WTC11 (cell line): ENCODE measurements around the gene ESR2. TPM values are rescaled to one million over a fixed set of nuclear protein-coding genes. Genes with fewer than 3 reads are reported as not detected.

Source experiments
- ATAC-seq: fragments of 200-7000 bp; cut with Tn5 transposase; 2 replicates; pipeline ENCODE4 v1.10.0; 2021; ENCODE audit warnings: mild to moderate bottlenecking, moderate library complexity
- CTCF ChIA-PET: fragments of 300-600 bp; sonication (Branson Sonifier 250); formaldehyde crosslinking; loops from one replicate; lab custom pipeline; 2021; ENCODE audit warnings: antibody characterized with exemption; lab: Charles Lee
- POLR2A ChIA-PET: fragments of 350-600 bp; sonication (Branson Sonifier 250); formaldehyde crosslinking; loops from one replicate; lab custom pipeline; 2021; ENCODE audit warnings: antibody characterized with exemption; lab: Charles Lee
- DNase-seq: peaks from one replicate; pipeline ENCODE4 v3.0.0; 2021; ENCODE audit warnings: low spot score
- H3K27ac Mint-ChIP-seq: 2 replicates; pipeline ENCODE4 v1.8.0; 2021; ENCODE audit warnings: mixed read lengths
- H3K27me3 Mint-ChIP-seq: 2 replicates; pipeline ENCODE4 v1.8.0; 2021; ENCODE audit warnings: low read depth, mild to moderate bottlenecking, moderate library complexity, mixed read lengths
- H3K36me3 Mint-ChIP-seq: 2 replicates; pipeline ENCODE4 v1.8.0; 2021; ENCODE audit warnings: mixed read lengths
- H3K4me1 Mint-ChIP-seq: 2 replicates; pipeline ENCODE4 v1.8.0; 2022; ENCODE audit warnings: mixed read lengths
- H3K4me3 Mint-ChIP-seq: 2 replicates; pipeline ENCODE4 v1.8.0; 2021; ENCODE audit warnings: mild to moderate bottlenecking, moderate library complexity, mixed read lengths
- H3K9me3 Mint-ChIP-seq: 2 replicates; pipeline ENCODE4 v1.8.0; 2021; ENCODE audit warnings: mixed read lengths
- AFF4 ChIP-seq: sonication (generic); formaldehyde crosslinking; IDR thresholded peaks from 2 replicates; pipeline ENCODE4 v1.8.1; 2023; ENCODE audit warnings: mild to moderate bottlenecking, missing genetic modification reagents, borderline replicate concordance
- AR ChIP-seq: fragments of 250-450 bp; sonication (Bioruptor Pico); IDR thresholded peaks from 2 replicates; pipeline ENCODE4 v1.9.0; 2021; ENCODE audit warnings: mild to moderate bottlenecking
- ATF2 ChIP-seq: sonication (generic); formaldehyde crosslinking; IDR thresholded peaks from 2 replicates; pipeline ENCODE4 v1.8.1; 2022; ENCODE audit warnings: low read depth, missing genetic modification reagents, borderline replicate concordance
- ATF6 ChIP-seq: sonication (generic); formaldehyde crosslinking; IDR thresholded peaks from 2 replicates; pipeline ENCODE4 v1.8.1; 2023; ENCODE audit warnings: mild to moderate bottlenecking, missing genetic modification reagents
- FOXJ3 ChIP-seq: sonication (generic); formaldehyde crosslinking; IDR thresholded peaks from 2 replicates; pipeline ENCODE4 v1.9.0; 2021; ENCODE audit warnings: missing genetic modification reagents, mild to moderate bottlenecking, borderline replicate concordance
- FOXP4 ChIP-seq: sonication (generic); formaldehyde crosslinking; IDR thresholded peaks from 2 replicates; pipeline ENCODE4 v1.8.0; 2022; ENCODE audit warnings: mild to moderate bottlenecking, missing genetic modification reagents
- GRHL2 ChIP-seq: fragments of 250-450 bp; sonication (Bioruptor Pico); IDR thresholded peaks from 2 replicates; pipeline ENCODE4 v1.8.0; 2022; ENCODE audit warnings: mild to moderate bottlenecking, moderate library complexity; ENCODE audit not compliant: insufficient replicate concordance, severe bottlenecking
- GTF2I ChIP-seq: fragments of 250-450 bp; sonication (Bioruptor Pico); conservative IDR thresholded peaks from 2 replicates; pipeline ENCODE4 v1.4.0; 2021; ENCODE audit warnings: mild to moderate bottlenecking
- JAZF1 ChIP-seq: fragments of 250-450 bp; sonication (Bioruptor Pico); IDR thresholded peaks from 2 replicates; pipeline ENCODE4 v1.9.0; 2021; ENCODE audit warnings: moderate library complexity, mild to moderate bottlenecking, inconsistent platforms
- JUN ChIP-seq: sonication (generic); formaldehyde crosslinking; IDR thresholded peaks from 2 replicates; pipeline ENCODE4 v1.8.0; 2023; ENCODE audit warnings: mild to moderate bottlenecking, missing genetic modification reagents
- NFE2L1 ChIP-seq: sonication (generic); formaldehyde crosslinking; IDR thresholded peaks from 2 replicates; pipeline ENCODE4 v1.8.1; 2023; ENCODE audit warnings: missing genetic modification reagents
- PREB ChIP-seq: sonication (generic); formaldehyde crosslinking; IDR thresholded peaks from 2 replicates; pipeline ENCODE4 v1.8.1; 2022; ENCODE audit warnings: mild to moderate bottlenecking, missing genetic modification reagents, moderate library complexity, borderline replicate concordance
- SMAD3 ChIP-seq: sonication (generic); formaldehyde crosslinking; IDR thresholded peaks from 2 replicates; pipeline ENCODE4 v1.8.0; 2022; ENCODE audit warnings: missing genetic modification reagents, mild to moderate bottlenecking, borderline replicate concordance
- SOX15 ChIP-seq: fragments of 250-450 bp; sonication (Bioruptor Pico); IDR thresholded peaks from 2 replicates; pipeline ENCODE4 v1.9.0; 2021; ENCODE audit warnings: mild to moderate bottlenecking
- TEAD4 ChIP-seq: sonication (generic); formaldehyde crosslinking; IDR thresholded peaks from 2 replicates; pipeline ENCODE4 v1.8.0; 2022; ENCODE audit warnings: mild to moderate bottlenecking, missing genetic modification reagents
- ZBTB21 ChIP-seq: sonication (generic); formaldehyde crosslinking; IDR thresholded peaks from 2 replicates; pipeline ENCODE4 v1.8.1; 2023; ENCODE audit warnings: mild to moderate bottlenecking, missing genetic modification reagents, borderline replicate concordance
- ZMAT4 ChIP-seq: fragments of 250-450 bp; sonication (Bioruptor Pico); IDR thresholded peaks from 2 replicates; pipeline ENCODE4 v1.9.0; 2021; ENCODE audit warnings: mild to moderate bottlenecking
- ZNF121 ChIP-seq: sonication (generic); formaldehyde crosslinking; IDR thresholded peaks from 2 replicates; pipeline ENCODE4 v1.8.0; 2023; ENCODE audit warnings: missing genetic modification reagents
- ZNF396 ChIP-seq: fragments of 250-450 bp; sonication (Bioruptor Pico); IDR thresholded peaks from 2 replicates; pipeline ENCODE4 v1.8.0; 2021; ENCODE audit warnings: mild to moderate bottlenecking, moderate library complexity, borderline replicate concordance
- total RNA-seq: library from RNA; stranded (reverse); gene quantifications from 3 replicates; pipeline ENCODE4 v1.2.3, GENCODE V29; 2021

Gene ESR2
- total RNA-seq, 1 experiment from 2014 or later: 0.50 TPM

GRCh38 chr14:64095620-64096019, 198.6 kb downstream of the ESR2 start (continued):
- TF ChIP-seq ATF2 (CRISPR knock-in tag) (no peak), ZNF121 (CRISPR knock-in tag) (no peak), JUN (no peak), SMAD3 (CRISPR knock-in tag) (no peak)

GRCh38 chr14:64092940-64093339, 201.2 kb downstream of the ESR2 start:
- no peaks in the 10 kb centered on the region for H3K27me3 Mint-ChIP-seq
- ATAC-seq (no peak), DNase-seq (no peak)
- H3K36me3 Mint-ChIP-seq: peaks cover 8% of the 10 kb centered on the region
- H3K9me3 Mint-ChIP-seq: no peaks in the 10 kb centered on the region
- POLR2A ChIA-PET: no interaction called here
- CTCF ChIA-PET: no interaction called here
- TF ChIP-seq PREB: no peak
- TF ChIP-seq ATF2 (CRISPR knock-in tag): no peak
- no peak for TF ChIP-seq AR
- TF ChIP-seq TEAD4 (CRISPR knock-in tag): no peak
- no peak overlapping the region for H3K27ac Mint-ChIP-seq
- no peak overlapping the region for H3K4me3 Mint-ChIP-seq
- H3K4me1 Mint-ChIP-seq: peaks cover 28% of the 10 kb centered on the region

GRCh38 chr14:64092338-64092737, 201.8 kb downstream of the ESR2 start:
- CTCF ChIA-PET: no interaction called here
- H3K36me3 Mint-ChIP-seq: peaks cover 8% of the 10 kb centered on the region
- DNase-seq (no peak), ATAC-seq (no peak)
- H3K4me1 Mint-ChIP-seq: peaks cover 28% of the 10 kb centered on the region
- POLR2A ChIA-PET: no interaction called here
- H3K27me3 Mint-ChIP-seq: no peaks in the 10 kb centered on the region
- H3K27ac Mint-ChIP-seq: no peak overlapping the region
- H3K4me3 Mint-ChIP-seq: no peak overlapping the region
- no peaks in the 10 kb centered on the region for H3K9me3 Mint-ChIP-seq
- no peak for TF ChIP-seq NFE2L1 (CRISPR knock-in tag)
- TF ChIP-seq ZBTB21 (CRISPR knock-in tag): no peak
- TF ChIP-seq GRHL2 (CRISPR knock-in tag): no peak
- TF ChIP-seq AFF4: no peak
- TF ChIP-seq SOX15: no peak
- TF ChIP-seq ZNF396: no peak
- no peak for TF ChIP-seq FOXJ3
- no peak for TF ChIP-seq FOXP4
- no peak for TF ChIP-seq JAZF1 (CRISPR knock-in tag)
- no peak for TF ChIP-seq GTF2I (CRISPR knock-in tag)
- no peak for TF ChIP-seq ZMAT4 (CRISPR knock-in tag)
- TF ChIP-seq ATF6: no peak
